Measurements from ENCODE around the gene PAPPA2. TPM values are rescaled to one million over a fixed set of nuclear protein-coding genes. Genes with fewer than 3 reads are reported as not detected.

The PAPPA2 gene
- total and polyA plus RNA-seq, 9 of the 15 experiments (the other 6 are each of a cell fraction or from before 2014, with no cell fraction given), result 0.01 to 0.15 (median 0.05) TPM; not detected in 2

DNA sequence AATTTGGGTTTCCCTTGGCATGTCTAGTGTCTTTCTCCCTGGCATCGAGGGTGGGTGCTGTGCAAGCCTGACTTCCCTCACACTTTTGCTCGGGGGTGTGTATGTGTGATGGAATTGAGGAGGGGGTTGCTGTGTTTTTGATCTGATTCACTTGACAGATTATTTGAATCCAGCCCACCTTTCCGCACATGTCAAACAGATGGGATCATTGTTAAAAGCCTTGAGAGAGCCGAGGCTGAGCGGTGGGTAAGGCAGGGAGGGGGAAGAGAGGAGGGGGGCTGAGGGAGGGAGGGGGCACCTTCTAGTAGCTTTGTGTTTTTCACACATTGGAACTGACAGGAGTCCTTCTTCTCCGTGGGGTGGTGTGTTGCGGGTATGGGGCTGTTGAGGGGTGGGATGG is 90.0 kb downstream of the PAPPA2 start:
- no TSS peak for BruUV-seq (replicated peaks)
- ChIA-PET CTCF (ENCODE audit: low intra/inter-chr PET ratio) (no interaction called here), POLR2A (interaction anchor here (0.6 kb wide), 1 partner anchor 37 kb away, joined by 4 read pairs; no protein-coding TSS in a partner anchor)
- no peak overlapping the region for H3K4me2 ChIP-seq (ENCODE audit: insufficient read depth, low read length)
- TF ChIP-seq, protein P1, sequence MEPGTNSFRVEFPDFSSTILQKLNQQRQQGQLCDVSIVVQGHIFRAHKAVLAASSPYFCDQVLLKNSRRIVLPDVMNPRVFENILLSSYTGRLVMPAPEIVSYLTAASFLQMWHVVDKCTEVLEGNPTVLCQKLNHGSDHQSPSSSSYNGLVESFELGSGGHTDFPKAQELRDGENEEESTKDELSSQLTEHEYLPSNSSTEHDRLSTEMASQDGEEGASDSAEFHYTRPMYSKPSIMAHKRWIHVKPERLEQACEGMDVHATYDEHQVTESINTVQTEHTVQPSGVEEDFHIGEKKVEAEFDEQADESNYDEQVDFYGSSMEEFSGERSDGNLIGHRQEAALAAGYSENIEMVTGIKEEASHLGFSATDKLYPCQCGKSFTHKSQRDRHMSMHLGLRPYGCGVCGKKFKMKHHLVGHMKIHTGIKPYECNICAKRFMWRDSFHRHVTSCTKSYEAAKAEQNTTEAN (CRISPR knock-in tag; IDR thresholded peaks at IDR 0.05), result no peak
- no peak for TF ChIP-seq ZNF316 (IDR thresholded peaks at IDR 0.05)
- H4K20me1 ChIP-seq (replicated peaks; ENCODE audit: control insufficient read depth, insufficient read depth, low read length), result no peaks in the 10 kb centered on the region
- H3K4me3 ChIP-seq, result no peak overlapping the region
- no peak overlapping the region for H3K9ac ChIP-seq (ENCODE audit: insufficient read depth in 1 of 2, low read depth in 2 of 2, low read length in 2 of 2)
- H3K4me1 ChIP-seq (replicated peaks in 1 of 2; ENCODE audit: control insufficient read depth in 2 of 2, insufficient read depth in 2 of 2, low read length in 2 of 2), result no peaks in the 10 kb centered on the region
- FAIRE-seq (no peak), DNase-seq (ENCODE audit: extremely low read depth in 1 of 4, low spot score in 3 of 4) (no peak), ATAC-seq (no peak)
- in situ Hi-C loops (cut with MboI) (loop anchor here (25.0 kb wide), 1 partner anchor 1384 kb away; no protein-coding TSS in a partner anchor), intact Hi-C loops (cut with micrococcal nuclease) (no loop called here)
- no peaks in the 10 kb centered on the region for H3K9me3 ChIP-seq (replicated peaks; ENCODE audit: control insufficient read depth, insufficient read depth, low read depth, low read length)
- no peaks in the 10 kb centered on the region for H3K9me1 ChIP-seq (ENCODE audit: control insufficient read depth, insufficient read depth, low read length)
- no peak overlapping the region for H2AFZ ChIP-seq (ENCODE audit: low read depth, low read length)
- H3K27ac ChIP-seq (ENCODE audit: extremely low read depth, low read depth, low read length), result no peak overlapping the region
- no peaks in the 10 kb centered on the region for H3K79me2 ChIP-seq (ENCODE audit: control insufficient read depth, insufficient read depth, low read length)
- no peaks in the 10 kb centered on the region for H3K36me3 ChIP-seq (ENCODE audit: control insufficient read depth, insufficient read depth, low read length)
- 10% methylated on average over 5 of the region's 7 CpGs for WGBS (ENCODE audit: insufficient coverage, low coverage, missing lambda C conversion rate)
- peaks cover 12 to 26% of the 10 kb centered on the region in 2 experiments; a peak in 3 of 5 replicates for H3K27me3 ChIP-seq (ENCODE audit: control insufficient read depth in 2 of 2, insufficient read depth in 2 of 2, low read length in 2 of 2)

DNA sequence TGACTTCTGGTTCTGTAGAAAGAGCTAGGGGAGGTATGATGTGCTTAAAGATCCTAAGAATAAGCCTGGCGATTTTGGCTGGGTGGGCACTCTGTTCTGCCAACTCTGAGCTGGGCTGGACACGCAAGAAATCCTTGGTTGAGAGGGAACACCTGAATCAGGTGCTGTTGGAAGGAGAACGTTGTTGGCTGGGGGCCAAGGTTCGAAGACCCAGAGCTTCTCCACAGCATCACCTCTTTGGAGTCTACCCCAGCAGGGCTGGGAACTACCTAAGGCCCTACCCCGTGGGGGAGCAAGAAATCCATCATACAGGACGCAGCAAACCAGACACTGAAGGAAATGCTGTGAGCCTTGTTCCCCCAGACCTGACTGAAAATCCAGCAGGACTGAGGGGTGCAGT is 93.3 kb downstream of the PAPPA2 start:
- ATAC-seq (no peak), DNase-seq (ENCODE audit: extremely low read depth in 1 of 4, low spot score in 3 of 4) (no peak), FAIRE-seq (no peak)
- no peaks in the 10 kb centered on the region for H3K4me1 ChIP-seq (replicated peaks in 1 of 2; ENCODE audit: control insufficient read depth in 2 of 2, insufficient read depth in 2 of 2, low read length in 2 of 2)
- intact Hi-C loops (cut with micrococcal nuclease), result no loop called here
- H2AFZ ChIP-seq (ENCODE audit: low read depth, low read length), result 0 out of 2 replicates have a peak overlapping the region, but pooled peaks have one; percentile 6
- no peak overlapping the region for H3K27ac ChIP-seq (ENCODE audit: extremely low read depth, low read depth, low read length)
- H3K27me3 ChIP-seq (ENCODE audit: control insufficient read depth in 2 of 2, insufficient read depth in 2 of 2, low read length in 2 of 2), result peaks cover 10 to 19% of the 10 kb centered on the region in 2 experiments; a peak in 4 of 5 replicates
- H3K79me2 ChIP-seq (ENCODE audit: control insufficient read depth, insufficient read depth, low read length), result no peaks in the 10 kb centered on the region
- TF ChIP-seq NFIC (IDR thresholded peaks at IDR 0.05), result peak; percentile 73
- TF ChIP-seq, protein P2, sequence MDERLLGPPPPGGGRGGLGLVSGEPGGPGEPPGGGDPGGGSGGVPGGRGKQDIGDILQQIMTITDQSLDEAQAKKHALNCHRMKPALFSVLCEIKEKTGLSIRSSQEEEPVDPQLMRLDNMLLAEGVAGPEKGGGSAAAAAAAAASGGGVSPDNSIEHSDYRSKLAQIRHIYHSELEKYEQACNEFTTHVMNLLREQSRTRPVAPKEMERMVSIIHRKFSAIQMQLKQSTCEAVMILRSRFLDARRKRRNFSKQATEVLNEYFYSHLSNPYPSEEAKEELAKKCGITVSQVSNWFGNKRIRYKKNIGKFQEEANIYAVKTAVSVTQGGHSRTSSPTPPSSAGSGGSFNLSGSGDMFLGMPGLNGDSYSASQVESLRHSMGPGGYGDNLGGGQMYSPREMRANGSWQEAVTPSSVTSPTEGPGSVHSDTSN (CRISPR knock-in tag; IDR thresholded peaks at IDR 0.05; ENCODE audit: low read depth), result no peak
- TF ChIP-seq, protein P2 (tag; conservative IDR thresholded peaks at IDR 0.05; ENCODE audit: low read depth), result no peak
- 2% methylated on average over 6 of the region's 6 CpGs for WGBS (ENCODE audit: insufficient coverage, low coverage, missing lambda C conversion rate)
- POLR2A ChIA-PET, result interaction anchor here (0.7 kb wide), 1 partner anchor 10 kb away, joined by 3 read pairs; no protein-coding TSS in a partner anchor
- no peak overlapping the region for H3K4me3 ChIP-seq
- in situ Hi-C loops (cut with MboI), result loop anchor here (5.0 to 25.0 kb wide), 2 partner anchors 326 to 1381 kb away; no protein-coding TSS in a partner anchor
- CTCF ChIA-PET (ENCODE audit: low intra/inter-chr PET ratio), result no interaction called here
- H4K20me1 ChIP-seq (replicated peaks; ENCODE audit: control insufficient read depth, insufficient read depth, low read length), result no peaks in the 10 kb centered on the region
- no TSS peak for BruUV-seq (replicated peaks)
- no peak overlapping the region for H3K9ac ChIP-seq (ENCODE audit: insufficient read depth in 1 of 2, low read depth in 2 of 2, low read length in 2 of 2)
- no peaks in the 10 kb centered on the region for H3K9me1 ChIP-seq (ENCODE audit: control insufficient read depth, insufficient read depth, low read length)
- H3K4me2 ChIP-seq (ENCODE audit: insufficient read depth, low read length), result no peak overlapping the region
- no peaks in the 10 kb centered on the region for H3K9me3 ChIP-seq (replicated peaks; ENCODE audit: control insufficient read depth, insufficient read depth, low read depth, low read length)
- no peaks in the 10 kb centered on the region for H3K36me3 ChIP-seq (ENCODE audit: control insufficient read depth, insufficient read depth, low read length)
